ENCODE measurements around the gene CCDC28B. TPM values are rescaled to one million over a fixed set of nuclear protein-coding genes. Genes with fewer than 3 reads are reported as not detected.

CCDC28B gene
- total RNA-seq, 4 donors from 2014 or later, result 5.0 to 7.8 (median 6.5) TPM

DNA sequence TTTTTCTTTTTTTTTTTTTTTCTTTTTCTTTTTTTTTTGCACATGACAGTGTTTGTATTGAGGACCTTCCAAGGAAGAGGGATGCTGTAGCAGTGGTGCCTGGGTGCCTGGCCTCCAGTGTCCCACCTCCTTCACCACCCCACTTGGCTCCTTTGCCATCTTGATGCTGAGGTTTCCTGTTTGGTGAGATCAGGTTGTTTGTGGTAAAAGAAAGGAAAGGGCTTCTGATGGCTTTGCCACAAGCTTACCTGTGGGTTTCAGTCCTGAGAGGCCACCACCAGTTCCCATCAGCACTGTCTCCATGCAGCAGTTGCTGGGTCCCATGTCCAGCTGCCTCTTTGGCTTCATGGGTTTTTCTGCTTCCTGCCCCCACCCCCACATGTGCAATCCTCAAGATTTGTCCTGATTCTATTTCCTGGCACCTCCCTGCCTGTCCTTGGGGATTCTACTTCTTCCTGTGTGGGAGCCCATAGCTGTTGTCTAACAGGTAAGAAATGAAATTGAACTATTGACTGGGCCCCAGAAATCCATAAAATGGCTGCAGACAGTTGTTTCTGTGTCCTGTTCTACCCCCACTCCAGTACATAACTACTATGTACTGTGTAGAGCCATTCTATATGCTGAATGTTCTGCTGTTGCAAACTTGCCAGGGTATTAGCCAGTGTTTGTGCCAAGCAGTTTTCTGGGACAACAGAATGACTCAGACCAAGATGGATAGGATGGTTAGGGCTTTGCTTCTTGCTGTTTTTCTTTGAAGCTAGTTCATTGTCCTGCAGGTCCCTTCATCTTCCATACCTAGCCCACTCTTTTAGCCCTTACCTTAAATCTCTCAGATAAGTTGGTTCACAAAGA lies 4.2 kb upstream of the CCDC28B start:
- no peak for TF ChIP-seq POLR2A (IDR thresholded peaks at IDR 0.05; ENCODE audit: low read depth)
- TF ChIP-seq, protein P1, sequence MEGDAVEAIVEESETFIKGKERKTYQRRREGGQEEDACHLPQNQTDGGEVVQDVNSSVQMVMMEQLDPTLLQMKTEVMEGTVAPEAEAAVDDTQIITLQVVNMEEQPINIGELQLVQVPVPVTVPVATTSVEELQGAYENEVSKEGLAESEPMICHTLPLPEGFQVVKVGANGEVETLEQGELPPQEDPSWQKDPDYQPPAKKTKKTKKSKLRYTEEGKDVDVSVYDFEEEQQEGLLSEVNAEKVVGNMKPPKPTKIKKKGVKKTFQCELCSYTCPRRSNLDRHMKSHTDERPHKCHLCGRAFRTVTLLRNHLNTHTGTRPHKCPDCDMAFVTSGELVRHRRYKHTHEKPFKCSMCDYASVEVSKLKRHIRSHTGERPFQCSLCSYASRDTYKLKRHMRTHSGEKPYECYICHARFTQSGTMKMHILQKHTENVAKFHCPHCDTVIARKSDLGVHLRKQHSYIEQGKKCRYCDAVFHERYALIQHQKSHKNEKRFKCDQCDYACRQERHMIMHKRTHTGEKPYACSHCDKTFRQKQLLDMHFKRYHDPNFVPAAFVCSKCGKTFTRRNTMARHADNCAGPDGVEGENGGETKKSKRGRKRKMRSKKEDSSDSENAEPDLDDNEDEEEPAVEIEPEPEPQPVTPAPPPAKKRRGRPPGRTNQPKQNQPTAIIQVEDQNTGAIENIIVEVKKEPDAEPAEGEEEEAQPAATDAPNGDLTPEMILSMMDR (IDR thresholded peaks at IDR 0.05), result no peak
- TF ChIP-seq POLR2AphosphoS5 (IDR thresholded peaks at IDR 0.05), result no peak
- TF ChIP-seq EP300 (IDR thresholded peaks at IDR 0.05), result no peak
- peaks cover 18 to 28% (median 20%) of the 10 kb centered on the region in 4 donors for H3K4me1 ChIP-seq
- no peaks in the 10 kb centered on the region for H3K9me3 ChIP-seq
- no peaks in the 10 kb centered on the region for H3K27me3 ChIP-seq
- DNase-seq (ENCODE audit: extremely low spot score), result no peak
- H3K4me3 ChIP-seq, result no peak overlapping the region
- H3K27ac ChIP-seq (replicated peaks in 1 of 4), result no peak overlapping the region
- H3K36me3 ChIP-seq, result peaks cover 58 to 73% (median 70%) of the 10 kb centered on the region in 4 donors
- intact Hi-C loops (cut with DNase I), result no loop called here

DNA sequence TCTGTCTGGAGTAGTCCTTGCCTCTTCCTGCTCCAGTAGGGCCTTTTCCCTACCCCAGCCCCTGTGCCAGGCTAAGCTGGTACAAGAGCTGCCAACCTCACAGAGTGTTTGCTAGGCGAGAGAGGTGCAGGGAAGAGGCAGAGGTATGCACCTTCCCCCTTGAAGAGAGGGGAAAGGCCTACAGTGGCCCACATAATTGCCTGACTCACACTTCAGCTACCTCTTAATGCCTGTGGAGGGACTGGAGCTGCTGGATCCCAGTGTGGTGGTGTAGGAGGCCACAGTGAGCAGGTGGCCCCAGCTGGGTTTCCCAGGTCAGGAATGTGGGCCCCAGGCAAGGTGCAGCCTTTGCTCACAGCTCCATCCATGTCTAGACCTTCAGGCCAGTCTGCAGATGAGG lies 3.3 kb upstream of the CCDC28B start:
- intact Hi-C loops (cut with DNase I), result no loop called here
- TF ChIP-seq, protein P1 (IDR thresholded peaks at IDR 0.05), result no peak
- no peak for TF ChIP-seq EP300 (IDR thresholded peaks at IDR 0.05)
- TF ChIP-seq POLR2AphosphoS5 (IDR thresholded peaks at IDR 0.05), result no peak
- TF ChIP-seq POLR2A (IDR thresholded peaks at IDR 0.05; ENCODE audit: low read depth), result no peak
- Histone ChIP-seq H3K9me3 (no peaks in the 10 kb centered on the region), H3K4me3 (no peak overlapping the region), H3K27ac (replicated peaks in 1 of 4) (no peak overlapping the region), H3K27me3 (no peaks in the 10 kb centered on the region), H3K36me3 (peaks cover 50 to 64% (median 61%) of the 10 kb centered on the region in 4 donors), H3K4me1 (peaks cover 26 to 37% (median 29%) of the 10 kb centered on the region in 4 donors)
- 90% methylated on average over 1 of the region's 1 CpG for WGBS
- DNase-seq (ENCODE audit: extremely low spot score), result no peak

DNA sequence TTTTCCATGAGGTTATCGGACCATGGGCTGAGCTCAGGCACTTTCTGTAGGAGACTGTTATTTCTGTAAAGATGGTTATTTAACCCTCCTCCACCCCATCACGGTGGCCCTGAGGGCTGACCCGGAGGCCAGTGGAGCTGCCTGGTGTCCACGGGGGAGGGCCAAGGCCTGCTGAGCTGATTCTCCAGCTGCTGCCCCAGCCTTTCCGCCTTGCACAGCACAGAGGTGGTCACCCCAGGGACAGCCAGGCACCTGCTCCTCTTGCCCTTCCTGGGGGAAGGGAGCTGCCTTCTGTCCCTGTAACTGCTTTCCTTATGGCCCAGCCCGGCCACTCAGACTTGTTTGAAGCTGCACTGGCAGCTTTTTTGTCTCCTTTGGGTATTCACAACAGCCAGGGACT lies 2.6 kb upstream of the CCDC28B start:
- TF ChIP-seq POLR2AphosphoS5 (IDR thresholded peaks at IDR 0.05) (no peak), POLR2A (IDR thresholded peaks at IDR 0.05; ENCODE audit: low read depth) (no peak), EP300 (IDR thresholded peaks at IDR 0.05) (no peak)
- TF ChIP-seq, protein P1 (IDR thresholded peaks at IDR 0.05), result no peak
- intact Hi-C loops (cut with DNase I), result no loop called here
- no peaks in the 10 kb centered on the region for H3K9me3 ChIP-seq
- H3K36me3 ChIP-seq, result peaks cover 42 to 57% (median 53%) of the 10 kb centered on the region in 4 donors
- H3K27ac ChIP-seq (replicated peaks in 1 of 4), result peak overlapping the region in 1 of 4 donors; percentile 18
- 68% methylated on average over 6 of the region's 6 CpGs for WGBS
- no peaks in the 10 kb centered on the region for H3K27me3 ChIP-seq
- H3K4me1 ChIP-seq, result peaks cover 29 to 39% (median 31%) of the 10 kb centered on the region in 4 donors
- DNase-seq (ENCODE audit: extremely low spot score), result no peak
- H3K4me3 ChIP-seq, result no peak overlapping the region

DNA sequence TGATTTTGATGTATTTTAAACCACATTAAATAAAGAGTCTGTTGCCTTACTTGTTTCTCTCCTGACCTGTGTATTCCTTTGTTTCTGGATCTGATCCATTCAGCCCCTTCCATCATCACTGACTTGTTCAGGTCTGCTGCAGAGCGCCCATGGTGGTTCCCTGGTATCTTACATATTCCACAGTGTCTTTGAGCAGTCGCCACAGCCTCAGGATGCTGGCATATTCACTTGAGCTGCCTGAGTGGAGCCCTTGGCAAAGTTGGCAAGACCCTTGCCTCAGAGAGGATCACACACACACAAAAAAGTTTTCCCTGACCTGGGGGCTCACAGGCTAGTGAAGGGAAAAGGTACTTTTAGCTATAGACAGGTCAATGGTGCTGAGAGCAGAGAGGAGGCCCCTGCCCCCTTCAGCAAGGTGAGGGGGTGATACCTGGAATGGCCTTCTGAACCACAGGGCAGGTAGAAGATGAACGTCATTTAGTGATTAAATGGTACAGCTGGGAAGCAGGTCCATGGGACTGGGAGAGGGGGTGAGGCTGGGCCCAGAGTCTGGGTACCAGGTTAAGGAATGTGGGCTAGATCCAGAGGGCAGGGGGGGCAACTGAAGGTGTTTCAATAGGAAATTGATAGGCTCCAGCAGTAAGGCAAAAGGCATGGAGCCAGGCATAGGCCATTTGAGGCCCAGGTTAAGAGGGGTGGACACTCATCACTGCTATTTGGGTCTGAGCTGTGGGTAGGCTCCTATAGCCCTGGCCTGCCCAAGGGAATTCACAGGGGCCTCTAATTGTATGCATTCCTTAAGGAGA lies 2.0 kb upstream of the CCDC28B start:
- no peak for TF ChIP-seq EP300 (IDR thresholded peaks at IDR 0.05)
- H3K27ac ChIP-seq (replicated peaks in 1 of 4), result peak overlapping the region in 2 of 4 donors; percentile 86 to 90

More for the DNA sequence above, 2.0 kb upstream of the CCDC28B start:
- Histone ChIP-seq H3K36me3 (peaks cover 36 to 51% (median 47%) of the 10 kb centered on the region in 4 donors), H3K27me3 (no peaks in the 10 kb centered on the region), H3K9me3 (no peaks in the 10 kb centered on the region), H3K4me1 (peaks cover 29 to 39% (median 31%) of the 10 kb centered on the region in 4 donors), H3K4me3 (no peak overlapping the region)
- intact Hi-C loops (cut with DNase I), result no loop called here
- WGBS, result 78% methylated on average over 3 of the region's 3 CpGs
- DNase-seq (ENCODE audit: extremely low spot score), result no peak
